SK-N-MC (cell line): Measurements from ENCODE around the gene C10orf71.

Experiments
- DNase-seq: peaks from one replicate; pipeline ENCODE4 v3.0.0-alpha.2; 2011; ENCODE audit warnings: low read depth, low spot score
- H3K27ac ChIP-seq: fragments of 200-600 bp; sonication (generic); 2 replicates; pipeline ENCODE4 v1.5.1; 2016; ENCODE audit warnings: mixed run types
- H3K36me3 ChIP-seq: fragments of 200-600 bp; sonication (generic); 2 replicates; pipeline ENCODE4 v1.6.1; 2017; ENCODE audit warnings: antibody characterized with exemption, low read length, mixed read lengths; ENCODE audit not compliant: insufficient read depth
- H3K4me3 ChIP-seq: fragments of 200-600 bp; sonication (generic); 2 replicates; pipeline ENCODE4 v1.5.1; 2016
- H3K9ac ChIP-seq: fragments of 200-600 bp; sonication (generic); 2 replicates; pipeline ENCODE4 v1.8.0; 2017; ENCODE audit warnings: mixed run types, mixed read lengths; ENCODE audit not compliant: insufficient read length
- H3K9me3 ChIP-seq: fragments of 200-600 bp; sonication (generic); 2 replicates; pipeline ENCODE4 v1.6.1; 2017; ENCODE audit warnings: low read depth, mild to moderate bottlenecking, antibody characterized with exemption, low read length, moderate library complexity, mixed read lengths
- EZH2 ChIP-seq: fragments of 200-600 bp; sonication (generic); IDR thresholded peaks from one replicate; pipeline ENCODE4 v1.6.1; 2017; ENCODE audit warnings: antibody characterized with exemption
- FOXP2 ChIP-seq: optimal IDR thresholded peaks from 2 replicates; pipeline ENCODE3; 2011; ENCODE audit warnings: mild to moderate bottlenecking, moderate library complexity; ENCODE audit not compliant: insufficient read depth; ENCODE audit errors: extremely low read length, control extremely low read depth
- POLR2AphosphoS5 ChIP-seq: IDR thresholded peaks from 2 replicates; pipeline ENCODE4 v1.6.1; 2012; ENCODE audit warnings: mild to moderate bottlenecking, low read depth, low read length, borderline replicate concordance

Gene C10orf71

DNA sequence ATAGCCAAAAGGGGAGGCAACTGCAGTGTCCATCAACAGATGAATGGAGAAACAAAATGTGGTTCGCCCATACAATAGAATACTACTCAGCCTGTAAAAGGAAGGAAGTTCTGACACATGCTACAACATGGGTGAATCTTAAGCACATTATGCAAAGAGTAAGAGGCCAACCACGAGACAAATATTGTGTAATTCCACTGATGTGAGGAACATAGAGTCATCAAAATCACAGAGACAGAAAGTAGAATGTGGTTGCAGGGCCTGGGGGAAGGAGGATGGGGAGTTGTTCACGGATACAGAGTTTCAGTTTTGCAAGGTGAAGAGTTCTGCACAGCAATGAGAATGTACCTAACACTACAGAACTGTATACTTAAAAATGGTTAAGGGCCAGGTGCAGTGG, 13.7 kb upstream of the C10orf71 start:
- no peak for DNase-seq
- Histone ChIP-seq H3K4me3 (no peak overlapping the region), H3K9me3 (no peaks in the 10 kb centered on the region), H3K27ac (no peak overlapping the region), H3K9ac (no peak overlapping the region), H3K36me3 (no peaks in the 10 kb centered on the region)
- TF ChIP-seq POLR2AphosphoS5, result no peak

DNA sequence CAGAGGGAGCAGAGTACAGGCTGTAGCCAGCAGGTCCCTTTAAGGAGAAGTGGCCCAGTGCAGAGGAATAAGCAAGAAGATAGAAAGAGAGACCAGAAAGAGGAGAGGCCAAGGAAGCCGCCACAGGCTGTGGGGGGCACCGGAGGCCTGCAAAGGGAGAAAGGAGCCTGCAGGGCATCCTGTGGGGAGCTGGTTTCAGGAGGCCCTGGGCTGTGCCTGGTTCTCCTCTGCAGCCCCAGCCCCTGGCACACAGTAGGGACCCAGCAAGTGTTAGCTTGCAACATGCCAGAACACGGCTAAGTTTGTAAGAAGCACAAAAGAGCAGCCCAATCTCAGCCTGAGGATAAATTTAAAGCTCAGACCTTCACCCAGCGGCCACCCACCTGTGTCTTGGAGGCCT, 12.3 kb upstream of the C10orf71 start:
- DNase-seq, result no peak
- no peak overlapping the region for H3K9ac ChIP-seq

DNA sequence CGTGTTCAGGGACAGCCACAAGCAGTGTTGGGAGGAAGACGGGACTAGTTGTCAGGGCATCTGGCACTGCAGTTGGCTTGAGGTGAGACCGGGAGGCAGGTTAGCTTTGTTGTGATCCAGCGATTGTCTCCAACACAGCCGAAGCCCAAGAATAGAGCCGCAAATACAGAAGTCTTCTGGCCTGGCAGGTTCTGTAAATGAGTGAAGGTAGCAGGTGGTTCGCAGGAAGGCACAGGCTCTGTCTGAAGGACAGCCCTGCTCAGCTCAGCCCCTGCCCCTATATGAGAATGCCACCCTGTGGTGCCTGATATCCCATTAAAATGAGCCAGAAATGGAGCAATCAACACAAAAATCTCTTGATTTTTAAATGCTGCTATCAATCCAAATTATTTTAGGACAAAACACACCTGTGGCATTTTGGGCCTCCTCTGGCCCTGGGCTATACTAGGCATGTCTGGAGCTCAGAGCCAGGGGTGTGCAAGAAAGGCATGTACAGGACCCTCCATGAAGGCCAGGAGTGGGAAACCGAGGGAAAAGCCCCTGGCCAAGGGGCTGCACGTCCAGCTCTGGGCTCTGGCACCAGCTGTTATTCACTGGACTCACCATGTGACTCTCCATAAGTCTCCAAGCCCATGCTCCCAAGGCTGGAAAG, 11.2 kb upstream of the C10orf71 start:
- no peak for DNase-seq
- H3K36me3 ChIP-seq, result no peaks in the 10 kb centered on the region
- no peak for TF ChIP-seq POLR2AphosphoS5
- TF ChIP-seq EZH2, result no peak
- TF ChIP-seq FOXP2, result no peak
- H3K27ac ChIP-seq, result no peak overlapping the region
- no peak overlapping the region for H3K9ac ChIP-seq
- H3K9me3 ChIP-seq, result no peaks in the 10 kb centered on the region
- no peak overlapping the region for H3K4me3 ChIP-seq

More for the DNA sequence above, 12.3 kb upstream of the C10orf71 start:
- no peak overlapping the region for H3K4me3 ChIP-seq
- TF ChIP-seq EZH2, result no peak
- no peak for TF ChIP-seq FOXP2
- TF ChIP-seq POLR2AphosphoS5, result no peak
- H3K27ac ChIP-seq, result no peak overlapping the region
- H3K9me3 ChIP-seq, result no peaks in the 10 kb centered on the region
- no peaks in the 10 kb centered on the region for H3K36me3 ChIP-seq

DNA sequence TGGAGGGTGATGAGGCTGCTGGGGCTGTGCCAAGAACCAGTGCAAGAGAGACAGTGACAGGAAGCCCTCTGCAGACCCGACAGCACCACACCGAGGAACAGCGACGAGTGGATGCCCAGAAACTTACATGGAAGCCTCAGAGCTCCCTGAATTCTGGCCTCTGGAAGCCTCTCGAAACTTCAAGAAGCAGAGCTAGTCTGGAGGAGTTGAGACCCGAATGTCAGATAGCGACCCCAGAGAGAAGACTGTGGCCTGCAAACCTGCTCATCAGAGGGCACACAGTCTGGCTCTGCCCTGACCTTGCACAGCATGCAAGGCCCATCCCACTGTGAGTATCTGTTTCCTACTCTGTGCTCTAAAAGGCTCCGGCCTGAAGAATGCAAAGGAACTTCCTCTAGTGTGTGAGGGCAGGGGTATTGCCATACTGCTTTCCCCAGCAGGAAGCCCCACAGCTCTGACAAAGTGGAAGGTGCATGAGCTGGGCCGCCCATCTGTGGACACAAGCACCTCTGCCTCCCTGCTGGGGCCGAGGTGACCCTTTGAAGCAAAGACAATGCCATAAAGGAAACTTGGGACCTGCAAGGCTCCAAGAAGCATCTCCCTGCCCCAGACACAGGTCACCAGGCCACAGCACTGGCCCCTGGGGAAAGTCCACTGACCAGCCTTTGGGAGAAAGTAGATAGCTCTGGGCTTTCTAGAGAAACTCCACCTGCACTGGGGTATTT, 10.5 kb upstream of the C10orf71 start:
- Histone ChIP-seq H3K27ac (no peak overlapping the region), H3K4me3 (no peak overlapping the region), H3K9me3 (no peaks in the 10 kb centered on the region), H3K9ac (no peak overlapping the region), H3K36me3 (no peaks in the 10 kb centered on the region)
- DNase-seq, result no peak
- no peak for TF ChIP-seq POLR2AphosphoS5
- no peak for TF ChIP-seq EZH2
- TF ChIP-seq FOXP2, result no peak

DNA sequence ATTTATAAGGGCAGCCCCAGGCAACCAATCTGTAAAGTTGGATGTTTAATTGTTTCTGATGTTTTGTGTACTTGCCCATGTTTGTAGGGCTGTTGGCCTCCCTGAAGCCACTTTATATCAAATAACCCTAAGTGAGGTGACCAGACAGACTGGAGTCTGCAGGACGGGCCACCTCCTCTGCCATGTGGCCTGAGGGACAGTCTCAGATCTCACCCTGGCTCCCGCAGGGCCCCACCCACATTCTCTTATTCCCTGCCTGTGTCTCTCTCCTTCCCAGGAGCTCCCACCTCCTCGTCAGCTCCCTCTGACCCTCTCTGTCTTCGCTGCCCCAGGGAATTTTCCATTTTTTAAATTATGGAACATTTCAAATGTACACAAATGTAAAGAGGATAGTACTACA, 9.5 kb upstream of the C10orf71 start:
- Histone ChIP-seq H3K9me3 (no peaks in the 10 kb centered on the region), H3K27ac (no peak overlapping the region), H3K36me3 (no peaks in the 10 kb centered on the region), H3K9ac (no peak overlapping the region), H3K4me3 (no peak overlapping the region)
- no peak for DNase-seq
- no peak for TF ChIP-seq FOXP2
- TF ChIP-seq POLR2AphosphoS5, result no peak
- TF ChIP-seq EZH2, result no peak

DNA sequence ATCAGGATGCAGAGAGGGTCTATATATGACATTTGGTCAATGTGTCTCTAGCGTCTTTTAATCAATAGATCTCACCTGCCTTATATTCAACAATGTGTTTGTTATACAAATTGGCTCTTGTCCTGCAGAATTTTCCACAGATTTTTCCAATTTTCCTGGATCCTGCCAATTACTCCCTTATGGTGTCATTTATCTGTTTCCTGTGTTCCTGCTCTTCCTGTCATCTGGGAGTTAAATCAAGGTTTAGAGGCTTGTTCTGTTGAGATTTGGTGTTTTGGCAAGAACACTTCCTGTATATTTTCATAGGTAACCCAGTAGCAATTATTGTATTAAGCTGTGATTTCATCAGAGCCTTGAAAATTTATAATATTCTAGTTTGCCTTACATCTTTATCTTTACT, 8.8 kb upstream of the C10orf71 start:
- H3K36me3 ChIP-seq, result no peaks in the 10 kb centered on the region
- no peak overlapping the region for H3K9ac ChIP-seq
- DNase-seq, result no peak
- no peaks in the 10 kb centered on the region for H3K9me3 ChIP-seq
- TF ChIP-seq EZH2 (no peak), POLR2AphosphoS5 (no peak), FOXP2 (no peak)
- no peak overlapping the region for H3K4me3 ChIP-seq
- no peak overlapping the region for H3K27ac ChIP-seq

DNA sequence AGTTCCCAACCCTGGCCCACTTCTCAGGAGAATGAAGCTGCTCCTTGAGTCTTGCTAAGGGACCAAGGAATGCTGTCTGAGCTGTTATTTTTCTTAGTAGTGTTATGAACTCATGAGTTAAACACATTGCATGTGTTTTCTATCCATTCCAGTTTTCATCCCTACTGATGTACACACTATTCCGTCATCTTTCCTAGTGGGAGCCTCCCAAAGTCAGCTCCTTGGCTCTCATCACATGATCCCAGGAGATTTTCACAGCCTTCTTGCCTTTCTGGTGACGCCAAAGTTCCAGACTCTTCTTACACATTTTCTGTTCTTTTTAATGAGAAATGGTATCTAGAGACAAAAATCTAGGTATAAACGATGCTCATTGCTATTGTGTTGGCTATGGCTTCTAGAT, 8.4 kb upstream of the C10orf71 start:
- Histone ChIP-seq H3K27ac (no peak overlapping the region), H3K9me3 (no peaks in the 10 kb centered on the region), H3K4me3 (no peak overlapping the region), H3K36me3 (no peaks in the 10 kb centered on the region), H3K9ac (no peak overlapping the region)
- no peak for DNase-seq
- TF ChIP-seq FOXP2 (no peak), EZH2 (no peak), POLR2AphosphoS5 (no peak)

DNA sequence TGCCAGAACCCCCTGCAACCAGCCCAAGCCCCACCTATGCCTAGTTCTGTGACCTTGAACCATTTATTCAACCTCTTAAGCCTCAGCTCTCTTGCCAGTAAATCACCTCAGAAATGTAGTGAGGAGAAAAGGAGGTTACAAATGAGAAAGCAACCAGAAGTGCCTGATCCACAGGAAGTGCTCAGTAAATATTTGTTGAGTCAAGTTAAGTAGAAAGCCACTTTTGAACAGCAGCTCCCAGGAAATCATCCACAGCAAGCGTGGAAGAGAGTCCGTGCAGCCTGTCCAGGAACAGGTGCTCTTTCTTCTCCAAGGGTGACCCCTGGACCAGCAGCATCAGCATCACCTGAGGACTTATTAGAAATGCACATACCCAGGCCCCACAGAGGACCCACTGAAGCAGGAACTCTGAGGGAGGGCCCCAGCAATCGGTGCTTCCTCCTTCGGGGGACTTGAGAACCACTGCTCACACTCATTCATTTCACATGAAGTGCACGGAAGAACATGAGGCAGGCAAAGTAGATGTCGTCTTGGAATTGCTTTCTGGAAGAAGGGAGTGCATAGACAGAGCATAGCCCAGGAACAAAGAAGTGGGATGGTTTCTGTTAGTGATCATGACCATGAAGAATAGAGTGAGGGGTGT, 6.3 kb upstream of the C10orf71 start:
- Histone ChIP-seq H3K4me3 (no peak overlapping the region), H3K27ac (no peak overlapping the region), H3K9me3 (no peaks in the 10 kb centered on the region), H3K36me3 (no peaks in the 10 kb centered on the region), H3K9ac (no peak overlapping the region)
- no peak for DNase-seq
- TF ChIP-seq FOXP2 (no peak), EZH2 (no peak), POLR2AphosphoS5 (no peak)

DNA sequence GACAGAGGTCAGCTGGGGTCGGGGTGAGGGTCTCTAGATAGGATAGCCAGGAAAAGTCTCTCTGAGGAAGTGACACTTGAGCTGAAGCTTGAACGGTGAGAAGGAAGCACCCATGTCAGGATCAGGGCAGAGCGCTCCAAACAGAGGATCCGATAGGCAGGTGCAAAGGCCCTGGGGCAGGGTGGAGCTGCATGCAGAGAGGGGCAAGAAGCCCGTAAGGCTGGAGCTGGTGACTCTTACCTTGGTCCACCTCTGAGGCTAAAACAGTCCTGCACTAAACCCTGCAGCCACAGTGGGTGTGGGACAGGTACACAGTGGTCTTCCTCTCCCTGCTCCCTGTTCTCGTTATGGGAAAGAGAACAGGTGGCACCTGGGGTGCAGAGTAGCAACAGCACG, 5.8 kb upstream of the C10orf71 start:
- TF ChIP-seq POLR2AphosphoS5 (no peak), EZH2 (no peak), FOXP2 (no peak)
- H3K9ac ChIP-seq, result no peak overlapping the region
- H3K9me3 ChIP-seq, result no peaks in the 10 kb centered on the region
- H3K36me3 ChIP-seq, result no peaks in the 10 kb centered on the region
- H3K4me3 ChIP-seq, result no peak overlapping the region
- DNase-seq, result no peak
- no peak overlapping the region for H3K27ac ChIP-seq
